ENCODE measurements around the gene CTNS. TPM values are rescaled to one million over a fixed set of nuclear protein-coding genes. Genes with fewer than 3 reads are reported as not detected.

CTNS gene
- total RNA-seq, 1 donor from 2014 or later: 5.7 TPM

- no peak for FAIRE-seq
- no peak for DNase-seq (ENCODE audit: low spot score in 2 of 2)
These were observed 15.3 kb upstream of the CTNS start for GRCh38 chr17:3621146-3621720.

- FAIRE-seq: no peak
- no peak for DNase-seq (ENCODE audit: low spot score in 2 of 2)
These were observed 13.5 kb upstream of the CTNS start for GRCh38 chr17:3622977-3623594.

GRCh38 chr17:3626831-3627768 lies 9.5 kb upstream of the CTNS start:
- no peak for FAIRE-seq

GRCh38 chr17:3627769-3628167 lies 8.8 kb upstream of the CTNS start:
- DNase-seq (ENCODE audit: low spot score in 2 of 2) (no peak), FAIRE-seq (no peak)

More at GRCh38 chr17:3626831-3627768, 9.5 kb upstream of the CTNS start:
- no peak for DNase-seq (ENCODE audit: low spot score in 2 of 2)

GRCh38 chr17:3630781-3631180 lies 5.8 kb upstream of the CTNS start:
- FAIRE-seq (no peak), DNase-seq (ENCODE audit: low spot score in 2 of 2) (no peak)

GRCh38 chr17:3632287-3632686 lies 4.3 kb upstream of the CTNS start:
- FAIRE-seq: no peak
- no peak for DNase-seq (ENCODE audit: low spot score in 2 of 2)

GRCh38 chr17:3635474-3636153 lies 946 bp upstream of the CTNS start:
- no peak for FAIRE-seq
- no peak for DNase-seq (ENCODE audit: low spot score in 2 of 2)

GRCh38 chr17:3636908-3637373 lies 381 bp downstream of the CTNS start:
- FAIRE-seq (no peak), DNase-seq (ENCODE audit: low spot score in 2 of 2) (no peak)

GRCh38 chr17:3639981-3640596 lies 3.5 kb downstream of the CTNS start:
- no peak for FAIRE-seq
- no peak for DNase-seq (ENCODE audit: low spot score in 2 of 2)

- DNase-seq (ENCODE audit: low spot score in 2 of 2): no peak
- no peak for FAIRE-seq
These were observed 4.5 kb downstream of the CTNS start for GRCh38 chr17:3641014-3641413.

GRCh38 chr17:3641717-3642486 lies 5.3 kb downstream of the CTNS start:
- DNase-seq (ENCODE audit: low spot score in 2 of 2) (no peak), FAIRE-seq (no peak)

GRCh38 chr17:3643889-3644349 lies 7.4 kb downstream of the CTNS start:
- no peak for FAIRE-seq
- DNase-seq (ENCODE audit: low spot score in 2 of 2): no peak

GRCh38 chr17:3645310-3645709 lies 8.8 kb downstream of the CTNS start:
- FAIRE-seq (no peak), DNase-seq (ENCODE audit: low spot score in 2 of 2) (no peak)

- no peak for FAIRE-seq
- DNase-seq (ENCODE audit: low spot score in 2 of 2): no peak
These were observed 10.7 kb downstream of the CTNS start for GRCh38 chr17:3647251-3647650.

- FAIRE-seq: no peak
- peak in 1 of 2 donors; percentile 72 for DNase-seq (ENCODE audit: low spot score in 2 of 2)
These were observed 11.4 kb downstream of the CTNS start for GRCh38 chr17:3647769-3648555.

- FAIRE-seq (no peak), DNase-seq (ENCODE audit: low spot score in 2 of 2) (no peak)
These were observed 19.2 kb downstream of the CTNS start for GRCh38 chr17:3655766-3656165.

- no peak for DNase-seq (ENCODE audit: low spot score in 2 of 2)
- no peak for FAIRE-seq
These were observed 19.8 kb downstream of the CTNS start for GRCh38 chr17:3656353-3656752.

GRCh38 chr17:3656755-3657587 lies 20.4 kb downstream of the CTNS start:
- DNase-seq (ENCODE audit: low spot score in 2 of 2) (no peak), FAIRE-seq (no peak)
